Heart left ventricle (tissue), 13 donors: ENCODE measurements around the gene OXCT1.

Experiments used
- CTCF ChIP-seq, 12 donors: fragments of 200-600 bp; sonication (generic) in 4 of 12; IDR thresholded peaks; one replicate each; pipeline versions ENCODE4 v1.5.0 to v1.8.0; 2018 to 2022; ENCODE audit warnings: antibody characterized with exemption in 12 of 12, mild to moderate bottlenecking in 5 of 12
- POLR2A ChIP-seq, 2 donors: fragments of 450-650 bp; IDR thresholded peaks; one replicate each; pipeline ENCODE4 v1.6.1; 2017; ENCODE audit warnings: antibody characterized with exemption in 2 of 2, mild to moderate bottlenecking in 2 of 2, moderate library complexity in 2 of 2
- donor health status: ischemic (EF 13 %, LVEDD 7.1; RV severe dilation, severe dysfunction).
- donor health status: DM: no; HTN: yes; CAD: no.
- donor health status: DM: no; HTN: no; CAD: no.
- donor health status: ischemic (EF 25% LVEDD 6.9; RV normal size, moderate dysfunction).
- donor health status: ischemic (EF 25% LVEDD 5.7; RV mildly dilated, moderate dysfunction).
- donor health status: ischemic (EF 35%, LVEDD 5.7; RV mildly dilated, moderate dysfunction).
- donor health status: nonischemic (EF 11% LVEDD 7.7; RV severe dilation, severe dysfunction).
- donor health status: DM: yes; HTN: yes; CAD: no.
- donor health status: PGD.
- donor health status: ischemic (EF 29% LVEDD 5.4; RV normal size, mild dysfunction).
- donor health status: nonischemic (EF 23%, LVEDD 6.1; RV moderate dilation, normal function).

- no peak for TF ChIP-seq CTCF (IDR thresholded peaks at IDR 0.05)
- no peak for TF ChIP-seq POLR2A (IDR thresholded peaks at IDR 0.05)
These were observed 61.9 kb downstream of the OXCT1 start for GRCh38 chr5:41808294-41808693.
